ENCODE measurements around the gene SRRM3.

- TF ChIP-seq CTCF (conservative IDR thresholded peaks at IDR 0.05 in 1 of 2, IDR thresholded peaks at IDR 0.05 in 1 of 2; ENCODE audit: extremely low read depth in 1 of 2, insufficient read depth in 1 of 2, low read depth in 1 of 2, low read length in 2 of 2) (no peak), EZH2 (IDR thresholded peaks at IDR 0.05; ENCODE audit: borderline replicate concordance, low read length) (no peak)
Observed at GRCh38 chr7:76336094-76336493, 134.4 kb downstream of the SRRM3 start.

Measured in mammary epithelial cell (primary cell).